Measurements from ENCODE around the gene SEMA3G. TPM values are rescaled to one million over a fixed set of nuclear protein-coding genes. Genes with fewer than 3 reads are reported as not detected.

Gene SEMA3G
- total RNA-seq, 2 donors from 2014 or later: 1.5 to 2.3 TPM

- no peak overlapping the region for H3K27ac Mint-ChIP-seq
Observed at GRCh38 chr3:52402101-52402521, 42.8 kb downstream of the SEMA3G start.

GRCh38 chr3:52401551-52401950 is 43.4 kb downstream of the SEMA3G start:
- no peak for ATAC-seq
- no peak for DNase-seq
- Mint-ChIP-seq H3K27ac (no peak overlapping the region), H3K4me1 (no peaks in the 10 kb centered on the region), H3K4me3 (peak overlapping the region; percentile 36), H3K27me3 (no peaks in the 10 kb centered on the region), H3K36me3 (ENCODE audit: low read depth) (peaks cover 3% of the 10 kb centered on the region)
- H3K9me3 ChIP-seq (ENCODE audit: control insufficient read depth, low read length, poor library complexity, severe bottlenecking): no peaks in the 10 kb centered on the region

More at GRCh38 chr3:52402101-52402521, 42.8 kb downstream of the SEMA3G start:
- no peak overlapping the region for H3K4me3 Mint-ChIP-seq
- H3K4me1 Mint-ChIP-seq: peaks cover 3% of the 10 kb centered on the region
- no peaks in the 10 kb centered on the region for H3K27me3 Mint-ChIP-seq
- no peaks in the 10 kb centered on the region for H3K9me3 ChIP-seq (ENCODE audit: control insufficient read depth, low read length, poor library complexity, severe bottlenecking)
- no peak for DNase-seq
- no peak for ATAC-seq
- H3K36me3 Mint-ChIP-seq (ENCODE audit: low read depth): peaks cover 3% of the 10 kb centered on the region

- H3K9me3 ChIP-seq (ENCODE audit: control insufficient read depth, low read length, poor library complexity, severe bottlenecking): no peaks in the 10 kb centered on the region
- no peaks in the 10 kb centered on the region for H3K27me3 Mint-ChIP-seq
- H3K4me3 Mint-ChIP-seq: no peak overlapping the region
- ATAC-seq (peak; percentile 13), DNase-seq (no peak)
- peaks cover 3% of the 10 kb centered on the region for H3K36me3 Mint-ChIP-seq (ENCODE audit: low read depth)
- no peak overlapping the region for H3K27ac Mint-ChIP-seq
- no peaks in the 10 kb centered on the region for H3K4me1 Mint-ChIP-seq
Observed at GRCh38 chr3:52401021-52401420, 43.9 kb downstream of the SEMA3G start.

- Mint-ChIP-seq H3K27ac (no peak overlapping the region), H3K4me1 (no peaks in the 10 kb centered on the region), H3K27me3 (no peaks in the 10 kb centered on the region), H3K36me3 (ENCODE audit: low read depth) (peaks cover 3% of the 10 kb centered on the region), H3K4me3 (no peak overlapping the region)
- ATAC-seq: peak; percentile 6
- H3K9me3 ChIP-seq (ENCODE audit: control insufficient read depth, low read length, poor library complexity, severe bottlenecking): no peaks in the 10 kb centered on the region
- DNase-seq: no peak
Observed at GRCh38 chr3:52400275-52400793, 44.6 kb downstream of the SEMA3G start.

- H3K27me3 Mint-ChIP-seq: no peaks in the 10 kb centered on the region
- peak overlapping the region; percentile 84 for H3K27ac Mint-ChIP-seq
- no peak overlapping the region for H3K4me3 Mint-ChIP-seq
Observed at GRCh38 chr3:52399593-52399992, 45.3 kb downstream of the SEMA3G start.

GRCh38 chr3:52399131-52399530 is 45.8 kb downstream of the SEMA3G start:
- no peak overlapping the region for H3K4me3 Mint-ChIP-seq
- H3K4me1 Mint-ChIP-seq: no peaks in the 10 kb centered on the region
- no peaks in the 10 kb centered on the region for H3K9me3 ChIP-seq (ENCODE audit: control insufficient read depth, low read length, poor library complexity, severe bottlenecking)
- peak overlapping the region; percentile 84 for H3K27ac Mint-ChIP-seq
- H3K27me3 Mint-ChIP-seq: no peaks in the 10 kb centered on the region
- ATAC-seq (no peak), DNase-seq (no peak)
- peaks cover 3% of the 10 kb centered on the region for H3K36me3 Mint-ChIP-seq (ENCODE audit: low read depth)

More at GRCh38 chr3:52399593-52399992, 45.3 kb downstream of the SEMA3G start:
- Mint-ChIP-seq H3K36me3 (ENCODE audit: low read depth) (peaks cover 3% of the 10 kb centered on the region), H3K4me1 (no peaks in the 10 kb centered on the region)
- no peak for DNase-seq
- no peaks in the 10 kb centered on the region for H3K9me3 ChIP-seq (ENCODE audit: control insufficient read depth, low read length, poor library complexity, severe bottlenecking)
- no peak for ATAC-seq

GRCh38 chr3:52398670-52399081 is 46.2 kb downstream of the SEMA3G start:
- H3K4me1 Mint-ChIP-seq: no peaks in the 10 kb centered on the region
- no peaks in the 10 kb centered on the region for H3K9me3 ChIP-seq (ENCODE audit: control insufficient read depth, low read length, poor library complexity, severe bottlenecking)
- DNase-seq (no peak), ATAC-seq (no peak)
- peaks cover 3% of the 10 kb centered on the region for H3K36me3 Mint-ChIP-seq (ENCODE audit: low read depth)
- no peaks in the 10 kb centered on the region for H3K27me3 Mint-ChIP-seq
- peak overlapping the region; percentile 49 for H3K4me3 Mint-ChIP-seq
- H3K27ac Mint-ChIP-seq: peak overlapping the region; percentile 84

GRCh38 chr3:52397676-52398399 is 47.1 kb downstream of the SEMA3G start:
- H3K4me1 Mint-ChIP-seq: no peaks in the 10 kb centered on the region
- ATAC-seq: no peak
- no peak overlapping the region for H3K4me3 Mint-ChIP-seq
- no peaks in the 10 kb centered on the region for H3K27me3 Mint-ChIP-seq
- H3K27ac Mint-ChIP-seq: peak overlapping the region; percentile 84
- no peaks in the 10 kb centered on the region for H3K9me3 ChIP-seq (ENCODE audit: control insufficient read depth, low read length, poor library complexity, severe bottlenecking)
- no peak for DNase-seq
- peaks cover 6% of the 10 kb centered on the region for H3K36me3 Mint-ChIP-seq (ENCODE audit: low read depth)

- H3K9me3 ChIP-seq (ENCODE audit: control insufficient read depth, low read length, poor library complexity, severe bottlenecking): no peaks in the 10 kb centered on the region
- Mint-ChIP-seq H3K4me3 (no peak overlapping the region), H3K27ac (no peak overlapping the region), H3K4me1 (no peaks in the 10 kb centered on the region), H3K36me3 (ENCODE audit: low read depth) (peaks cover 6% of the 10 kb centered on the region), H3K27me3 (no peaks in the 10 kb centered on the region)
- ATAC-seq (no peak), DNase-seq (no peak)
Observed at GRCh38 chr3:52396907-52397591, 47.9 kb downstream of the SEMA3G start.

GRCh38 chr3:52396011-52396906 is 48.6 kb downstream of the SEMA3G start:
- DNase-seq: no peak
- H3K27me3 Mint-ChIP-seq: no peaks in the 10 kb centered on the region
- peaks cover 12% of the 10 kb centered on the region for H3K36me3 Mint-ChIP-seq (ENCODE audit: low read depth)
- no peak overlapping the region for H3K27ac Mint-ChIP-seq
- no peak overlapping the region for H3K4me3 Mint-ChIP-seq
- no peak for ATAC-seq
- peaks cover 3% of the 10 kb centered on the region for H3K4me1 Mint-ChIP-seq
- no peaks in the 10 kb centered on the region for H3K9me3 ChIP-seq (ENCODE audit: control insufficient read depth, low read length, poor library complexity, severe bottlenecking)

- DNase-seq: no peak
- no peaks in the 10 kb centered on the region for H3K27me3 Mint-ChIP-seq
- no peak for ATAC-seq
- H3K4me1 Mint-ChIP-seq: peaks cover 3% of the 10 kb centered on the region
- H3K36me3 Mint-ChIP-seq (ENCODE audit: low read depth): peaks cover 12% of the 10 kb centered on the region
- H3K27ac Mint-ChIP-seq: peak overlapping the region; percentile 53
- no peak overlapping the region for H3K4me3 Mint-ChIP-seq
- no peaks in the 10 kb centered on the region for H3K9me3 ChIP-seq (ENCODE audit: control insufficient read depth, low read length, poor library complexity, severe bottlenecking)
Observed at GRCh38 chr3:52395503-52395865, 49.4 kb downstream of the SEMA3G start.

- peaks cover 14% of the 10 kb centered on the region for H3K36me3 Mint-ChIP-seq (ENCODE audit: low read depth)
- H3K27ac Mint-ChIP-seq: peak overlapping the region; percentile 53
- DNase-seq (peak in 1 of 3 donors; percentile 11), ATAC-seq (no peak)
- H3K4me3 Mint-ChIP-seq: no peak overlapping the region
- no peaks in the 10 kb centered on the region for H3K27me3 Mint-ChIP-seq
- peaks cover 3% of the 10 kb centered on the region for H3K4me1 Mint-ChIP-seq
- H3K9me3 ChIP-seq (ENCODE audit: control insufficient read depth, low read length, poor library complexity, severe bottlenecking): no peaks in the 10 kb centered on the region
Observed at GRCh38 chr3:52394751-52395502, 50.0 kb downstream of the SEMA3G start.
